ENCODE results near the gene CAPS2.

Gene CAPS2

DNA sequence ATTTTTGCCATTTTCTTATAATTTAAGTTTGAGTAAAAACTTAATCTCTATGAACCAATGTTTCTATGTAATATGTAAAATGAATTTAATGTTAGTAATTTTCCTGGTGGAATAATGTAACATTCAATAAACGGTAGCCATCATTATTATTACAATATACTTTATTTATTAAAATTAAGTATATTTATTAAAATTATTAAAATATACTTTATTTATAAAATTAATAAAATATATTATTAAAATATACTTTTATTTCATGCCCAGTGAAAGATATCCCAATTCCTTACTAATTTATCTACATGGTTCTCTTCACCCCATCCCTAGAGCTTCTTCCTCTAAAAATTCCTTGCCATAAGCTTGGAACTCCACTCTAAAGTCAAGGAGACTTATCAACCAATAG is 2.5 kb downstream of the CAPS2 start:
- Histone ChIP-seq H3K9me3 (ENCODE audit: insufficient read depth, low read length) (no peaks in the 10 kb centered on the region), H3K4me1 (ENCODE audit: insufficient read depth, insufficient read length) (no peaks in the 10 kb centered on the region), H3K36me3 (ENCODE audit: insufficient read depth, insufficient read length, low read length) (no peaks in the 10 kb centered on the region), H3K27me3 (ENCODE audit: insufficient read depth, insufficient read length) (no peaks in the 10 kb centered on the region), H3K4me3 (ENCODE audit: insufficient read length, low read depth) (no peak overlapping the region), H3K9ac (ENCODE audit: insufficient read length, low read depth) (no peak overlapping the region)
- no peak for DNase-seq (ENCODE audit: low read depth, low spot score)
- TF ChIP-seq YY1 (IDR thresholded peaks at IDR 0.05; ENCODE audit: insufficient read depth, insufficient read length): no peak
- no peak for TF ChIP-seq SUZ12 (IDR thresholded peaks at IDR 0.05; ENCODE audit: extremely low read depth, insufficient read depth, insufficient read length)
- no peak for TF ChIP-seq ZNF274 (IDR thresholded peaks at IDR 0.05; ENCODE audit: low read depth, low read length)

DNA sequence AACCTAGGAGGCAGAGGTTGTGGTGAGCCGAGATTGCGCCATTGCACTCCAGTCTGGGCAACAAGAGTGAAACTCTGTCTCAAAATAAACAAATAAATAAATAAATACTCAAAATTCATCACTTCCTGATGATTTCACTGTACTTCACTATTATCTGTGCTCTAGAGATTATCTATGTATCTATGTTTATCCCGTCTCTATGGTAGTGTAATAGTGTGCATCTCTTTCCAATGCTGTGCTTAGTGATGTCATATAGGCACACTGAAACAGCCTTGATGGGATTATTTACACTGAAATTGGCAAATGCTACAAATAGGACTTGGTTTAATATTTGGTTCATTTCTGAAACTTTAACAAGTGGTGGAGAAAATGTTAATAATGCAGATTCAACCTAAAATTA is 6.5 kb downstream of the CAPS2 start:
- Histone ChIP-seq H3K36me3 (ENCODE audit: insufficient read depth, insufficient read length, low read length) (no peaks in the 10 kb centered on the region), H3K9me3 (ENCODE audit: insufficient read depth, low read length) (no peaks in the 10 kb centered on the region), H3K4me1 (ENCODE audit: insufficient read depth, insufficient read length) (no peaks in the 10 kb centered on the region), H3K4me3 (ENCODE audit: insufficient read length, low read depth) (no peak overlapping the region), H3K9ac (ENCODE audit: insufficient read length, low read depth) (no peak overlapping the region), H3K27me3 (ENCODE audit: insufficient read depth, insufficient read length) (no peaks in the 10 kb centered on the region)
- TF ChIP-seq SUZ12 (IDR thresholded peaks at IDR 0.05; ENCODE audit: extremely low read depth, insufficient read depth, insufficient read length) (no peak), ZNF274 (IDR thresholded peaks at IDR 0.05; ENCODE audit: low read depth, low read length) (no peak), YY1 (IDR thresholded peaks at IDR 0.05; ENCODE audit: insufficient read depth, insufficient read length) (no peak)
- no peak for DNase-seq (ENCODE audit: low read depth, low spot score)

DNA sequence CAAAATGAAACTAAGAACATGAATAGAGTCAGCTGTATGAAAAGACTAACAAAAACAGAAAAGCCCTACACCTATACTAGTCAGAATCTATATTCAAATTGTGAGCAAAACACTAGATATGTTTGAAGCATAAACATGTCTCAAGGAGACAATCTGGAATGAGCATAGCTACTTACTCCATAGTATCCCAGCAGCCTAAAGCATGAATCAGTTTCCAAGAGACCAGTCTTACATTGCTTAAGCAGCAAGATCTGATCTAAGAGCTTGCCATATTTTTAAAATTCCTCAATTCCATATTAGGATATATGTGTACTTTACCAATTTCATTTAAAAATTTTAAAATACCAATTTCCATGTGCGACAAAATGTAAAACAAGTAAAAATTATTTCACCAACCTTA is 7.7 kb downstream of the CAPS2 start:
- TF ChIP-seq SUZ12 (IDR thresholded peaks at IDR 0.05; ENCODE audit: extremely low read depth, insufficient read depth, insufficient read length) (no peak), ZNF274 (IDR thresholded peaks at IDR 0.05; ENCODE audit: low read depth, low read length) (no peak), YY1 (IDR thresholded peaks at IDR 0.05; ENCODE audit: insufficient read depth, insufficient read length) (no peak)
- Histone ChIP-seq H3K9me3 (ENCODE audit: insufficient read depth, low read length) (no peaks in the 10 kb centered on the region), H3K27me3 (ENCODE audit: insufficient read depth, insufficient read length) (no peaks in the 10 kb centered on the region), H3K4me1 (ENCODE audit: insufficient read depth, insufficient read length) (no peaks in the 10 kb centered on the region), H3K4me3 (ENCODE audit: insufficient read length, low read depth) (no peak overlapping the region), H3K36me3 (ENCODE audit: insufficient read depth, insufficient read length, low read length) (no peaks in the 10 kb centered on the region), H3K9ac (ENCODE audit: insufficient read length, low read depth) (no peak overlapping the region)
- no peak for DNase-seq (ENCODE audit: low read depth, low spot score)

DNA sequence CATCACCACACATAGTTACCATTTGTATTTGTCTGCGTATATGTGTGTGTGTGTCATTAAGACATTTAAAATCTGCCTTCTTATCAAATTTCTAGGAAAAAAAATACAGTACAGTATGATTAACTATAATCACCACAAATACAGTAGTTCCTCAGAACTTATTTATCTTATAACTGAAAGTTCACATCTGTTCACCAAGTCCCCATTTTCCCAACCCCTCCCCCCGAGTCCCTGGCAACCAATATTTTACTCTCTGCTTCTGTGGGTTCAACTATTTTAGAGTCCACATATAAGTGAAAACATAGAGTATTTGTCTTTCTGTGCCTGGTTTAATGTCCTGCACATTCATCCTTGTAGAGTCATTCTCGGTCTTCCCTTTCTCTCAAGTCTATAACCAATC is 12.3 kb downstream of the CAPS2 start:
- Histone ChIP-seq H3K9me3 (ENCODE audit: insufficient read depth, low read length) (no peaks in the 10 kb centered on the region), H3K4me3 (ENCODE audit: insufficient read length, low read depth) (no peak overlapping the region), H3K4me1 (ENCODE audit: insufficient read depth, insufficient read length) (no peaks in the 10 kb centered on the region), H3K36me3 (ENCODE audit: insufficient read depth, insufficient read length, low read length) (no peaks in the 10 kb centered on the region), H3K27me3 (ENCODE audit: insufficient read depth, insufficient read length) (no peaks in the 10 kb centered on the region), H3K9ac (ENCODE audit: insufficient read length, low read depth) (no peak overlapping the region)
- DNase-seq (ENCODE audit: low read depth, low spot score): no peak
- TF ChIP-seq SUZ12 (IDR thresholded peaks at IDR 0.05; ENCODE audit: extremely low read depth, insufficient read depth, insufficient read length) (no peak), ZNF274 (IDR thresholded peaks at IDR 0.05; ENCODE audit: low read depth, low read length) (no peak), YY1 (IDR thresholded peaks at IDR 0.05; ENCODE audit: insufficient read depth, insufficient read length) (no peak)

DNA sequence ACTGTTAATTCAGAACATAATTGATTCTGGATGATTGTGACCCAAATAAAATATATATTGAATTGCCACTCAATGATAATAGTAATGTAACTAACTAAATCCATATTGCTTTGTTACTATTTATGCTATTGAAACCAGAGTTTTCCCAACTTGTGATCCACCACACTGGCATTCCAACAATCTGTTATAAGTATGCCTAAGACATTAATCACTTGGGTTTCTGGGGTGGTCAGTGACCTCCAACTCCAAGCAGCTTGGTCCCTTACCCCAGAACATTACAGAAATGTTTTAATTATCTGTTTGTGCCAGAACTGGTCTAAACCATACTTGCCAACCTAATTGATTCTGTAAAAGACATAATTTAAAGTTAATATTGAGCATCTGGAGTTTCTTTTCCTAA is 14.6 kb downstream of the CAPS2 start:
- H3K9me3 ChIP-seq (ENCODE audit: insufficient read depth, low read length): no peaks in the 10 kb centered on the region
- no peak for DNase-seq (ENCODE audit: low read depth, low spot score)
- H3K4me3 ChIP-seq (ENCODE audit: insufficient read length, low read depth): no peak overlapping the region
- no peak overlapping the region for H3K9ac ChIP-seq (ENCODE audit: insufficient read length, low read depth)
- no peaks in the 10 kb centered on the region for H3K27me3 ChIP-seq (ENCODE audit: insufficient read depth, insufficient read length)
- H3K4me1 ChIP-seq (ENCODE audit: insufficient read depth, insufficient read length): no peaks in the 10 kb centered on the region
- TF ChIP-seq SUZ12 (IDR thresholded peaks at IDR 0.05; ENCODE audit: extremely low read depth, insufficient read depth, insufficient read length) (no peak), ZNF274 (IDR thresholded peaks at IDR 0.05; ENCODE audit: low read depth, low read length) (no peak), YY1 (IDR thresholded peaks at IDR 0.05; ENCODE audit: insufficient read depth, insufficient read length) (no peak)
- H3K36me3 ChIP-seq (ENCODE audit: insufficient read depth, insufficient read length, low read length): no peaks in the 10 kb centered on the region

DNA sequence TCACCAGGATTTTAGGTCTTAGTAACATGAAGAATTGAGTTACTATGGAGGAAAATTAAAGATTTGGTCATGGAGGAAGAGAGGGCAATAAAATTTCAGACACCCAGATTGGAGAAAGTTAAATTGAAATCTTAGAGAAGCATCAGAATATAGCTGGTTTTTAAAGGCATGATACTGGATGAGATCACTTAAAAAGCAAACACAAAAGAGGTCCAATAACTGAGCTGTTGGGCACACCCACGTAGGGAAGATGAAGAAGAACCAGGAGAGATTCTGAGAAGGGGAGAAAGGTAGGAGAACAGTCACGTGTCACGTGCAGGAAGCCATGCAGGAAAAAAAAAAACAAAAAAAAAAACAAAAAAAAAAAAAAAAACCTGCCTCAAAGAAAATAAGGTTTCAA is 18.8 kb downstream of the CAPS2 start:
- Histone ChIP-seq H3K4me1 (ENCODE audit: insufficient read depth, insufficient read length) (no peaks in the 10 kb centered on the region), H3K9me3 (ENCODE audit: insufficient read depth, low read length) (peaks cover 4% of the 10 kb centered on the region; the same call in 1 of the 2 replicates), H3K27me3 (ENCODE audit: insufficient read depth, insufficient read length) (no peaks in the 10 kb centered on the region), H3K9ac (ENCODE audit: insufficient read length, low read depth) (no peak overlapping the region), H3K36me3 (ENCODE audit: insufficient read depth, insufficient read length, low read length) (no peaks in the 10 kb centered on the region), H3K4me3 (ENCODE audit: insufficient read length, low read depth) (no peak overlapping the region)
- DNase-seq (ENCODE audit: low read depth, low spot score): no peak
- no peak for TF ChIP-seq YY1 (IDR thresholded peaks at IDR 0.05; ENCODE audit: insufficient read depth, insufficient read length)
- TF ChIP-seq ZNF274 (IDR thresholded peaks at IDR 0.05; ENCODE audit: low read depth, low read length): no peak
- TF ChIP-seq SUZ12 (IDR thresholded peaks at IDR 0.05; ENCODE audit: extremely low read depth, insufficient read depth, insufficient read length): no peak

DNA sequence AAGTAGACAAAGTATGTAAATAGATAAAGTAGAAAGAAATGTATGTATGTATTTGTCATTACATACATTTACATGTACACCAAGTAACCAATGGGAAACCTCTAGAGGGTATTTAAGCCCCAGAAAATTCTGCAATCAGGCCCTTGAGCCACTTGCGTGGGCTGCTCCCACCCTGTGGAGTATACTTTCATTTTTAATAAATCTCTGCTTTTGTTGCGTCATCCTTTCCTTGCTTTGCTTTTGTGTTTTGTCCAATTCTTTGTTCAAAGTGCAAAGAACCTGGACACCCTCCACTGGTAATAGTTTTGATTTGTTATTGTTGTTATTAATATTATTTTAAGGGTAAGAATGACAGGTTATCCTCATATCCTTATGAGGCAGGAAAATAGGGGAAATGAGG is 21.8 kb downstream of the CAPS2 start:
- no peaks in the 10 kb centered on the region for H3K4me1 ChIP-seq (ENCODE audit: insufficient read depth, insufficient read length)
- no peak for DNase-seq (ENCODE audit: low read depth, low spot score)
- no peak overlapping the region for H3K9ac ChIP-seq (ENCODE audit: insufficient read length, low read depth)
- no peak overlapping the region for H3K4me3 ChIP-seq (ENCODE audit: insufficient read length, low read depth)
- H3K9me3 ChIP-seq (ENCODE audit: insufficient read depth, low read length): peaks cover 4% of the 10 kb centered on the region; the same call in 1 of the 2 replicates
- no peaks in the 10 kb centered on the region for H3K36me3 ChIP-seq (ENCODE audit: insufficient read depth, insufficient read length, low read length)
- TF ChIP-seq YY1 (IDR thresholded peaks at IDR 0.05; ENCODE audit: insufficient read depth, insufficient read length): no peak
- TF ChIP-seq ZNF274 (IDR thresholded peaks at IDR 0.05; ENCODE audit: low read depth, low read length): no peak
- TF ChIP-seq SUZ12 (IDR thresholded peaks at IDR 0.05; ENCODE audit: extremely low read depth, insufficient read depth, insufficient read length): no peak
- no peaks in the 10 kb centered on the region for H3K27me3 ChIP-seq (ENCODE audit: insufficient read depth, insufficient read length)
